GM12801 (cell line): ENCODE measurements around the gene NEURL1B.

Experiments
- TF ChIP-seq, protein P1 (sequence below): IDR thresholded peaks from one replicate; pipeline ENCODE4 v1.5.1; 2011; ENCODE audit warnings: control low read depth; ENCODE audit not compliant: insufficient read length; ENCODE audit errors: extremely low read depth

NEURL1B gene

GRCh38 chr5:172710676-172711075, 69.6 kb downstream of the NEURL1B start:
- TF ChIP-seq, protein P1, sequence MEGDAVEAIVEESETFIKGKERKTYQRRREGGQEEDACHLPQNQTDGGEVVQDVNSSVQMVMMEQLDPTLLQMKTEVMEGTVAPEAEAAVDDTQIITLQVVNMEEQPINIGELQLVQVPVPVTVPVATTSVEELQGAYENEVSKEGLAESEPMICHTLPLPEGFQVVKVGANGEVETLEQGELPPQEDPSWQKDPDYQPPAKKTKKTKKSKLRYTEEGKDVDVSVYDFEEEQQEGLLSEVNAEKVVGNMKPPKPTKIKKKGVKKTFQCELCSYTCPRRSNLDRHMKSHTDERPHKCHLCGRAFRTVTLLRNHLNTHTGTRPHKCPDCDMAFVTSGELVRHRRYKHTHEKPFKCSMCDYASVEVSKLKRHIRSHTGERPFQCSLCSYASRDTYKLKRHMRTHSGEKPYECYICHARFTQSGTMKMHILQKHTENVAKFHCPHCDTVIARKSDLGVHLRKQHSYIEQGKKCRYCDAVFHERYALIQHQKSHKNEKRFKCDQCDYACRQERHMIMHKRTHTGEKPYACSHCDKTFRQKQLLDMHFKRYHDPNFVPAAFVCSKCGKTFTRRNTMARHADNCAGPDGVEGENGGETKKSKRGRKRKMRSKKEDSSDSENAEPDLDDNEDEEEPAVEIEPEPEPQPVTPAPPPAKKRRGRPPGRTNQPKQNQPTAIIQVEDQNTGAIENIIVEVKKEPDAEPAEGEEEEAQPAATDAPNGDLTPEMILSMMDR, result no peak

DNA sequence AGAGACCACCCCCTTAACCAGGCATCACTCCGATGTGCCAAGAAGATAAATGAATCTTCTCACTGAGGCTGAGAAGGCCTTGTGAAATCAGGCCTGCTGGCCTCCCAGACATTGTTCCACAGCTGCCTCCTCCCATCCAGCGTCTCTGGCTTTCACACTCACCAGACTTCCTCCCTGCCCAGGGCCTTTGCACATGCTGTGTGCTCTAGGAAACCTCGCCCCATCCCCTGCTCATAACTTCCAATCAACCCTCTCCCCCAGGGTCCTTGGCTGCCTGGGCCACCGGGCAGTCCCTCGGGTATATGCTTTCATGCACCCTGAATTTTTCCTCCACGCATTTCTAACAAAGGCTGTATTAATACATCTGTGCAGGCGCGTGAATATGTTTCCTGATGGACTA, 71.5 kb downstream of the NEURL1B start:
- TF ChIP-seq, protein P1, result no peak

DNA sequence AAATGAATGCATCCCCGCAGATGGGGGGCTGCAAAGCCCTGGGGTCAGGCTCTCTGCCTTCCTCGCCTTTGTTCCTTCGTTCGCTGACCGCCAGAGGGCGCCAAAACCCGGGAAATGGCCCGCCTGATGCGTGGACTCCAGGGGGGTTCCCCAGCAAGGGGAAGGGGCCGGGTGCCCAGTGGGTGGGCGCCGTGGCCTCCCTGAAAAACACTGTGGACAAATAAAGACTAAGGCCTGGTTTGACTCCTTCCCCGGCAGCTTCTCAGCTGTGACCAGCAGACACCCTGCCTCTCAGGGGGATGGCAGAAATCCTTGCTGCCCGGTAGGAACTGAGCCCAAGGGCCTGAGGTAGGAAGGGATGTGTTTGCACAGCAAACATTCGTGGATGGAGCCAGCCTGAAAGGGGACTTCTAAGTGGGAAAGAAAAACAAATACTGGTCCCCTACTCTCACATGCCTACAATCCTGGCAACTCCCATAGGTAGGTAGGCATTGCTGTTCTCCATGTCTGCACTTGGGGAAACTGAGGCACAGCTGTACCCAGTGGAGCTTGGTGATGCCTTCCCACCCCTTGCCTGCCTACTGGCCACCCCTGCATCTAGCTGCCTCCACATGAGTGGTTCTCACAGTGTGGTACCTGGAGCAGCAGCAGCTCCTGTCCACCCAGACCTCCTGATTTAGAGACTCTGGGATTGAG, 72.2 kb downstream of the NEURL1B start:
- TF ChIP-seq, protein P1, result no peak

GRCh38 chr5:172713809-172714490, 72.9 kb downstream of the NEURL1B start:
- TF ChIP-seq, protein P1, result no peak

- TF ChIP-seq, protein P1, result no peak
Observed at GRCh38 chr5:172714491-172715420, 73.7 kb downstream of the NEURL1B start.

DNA sequence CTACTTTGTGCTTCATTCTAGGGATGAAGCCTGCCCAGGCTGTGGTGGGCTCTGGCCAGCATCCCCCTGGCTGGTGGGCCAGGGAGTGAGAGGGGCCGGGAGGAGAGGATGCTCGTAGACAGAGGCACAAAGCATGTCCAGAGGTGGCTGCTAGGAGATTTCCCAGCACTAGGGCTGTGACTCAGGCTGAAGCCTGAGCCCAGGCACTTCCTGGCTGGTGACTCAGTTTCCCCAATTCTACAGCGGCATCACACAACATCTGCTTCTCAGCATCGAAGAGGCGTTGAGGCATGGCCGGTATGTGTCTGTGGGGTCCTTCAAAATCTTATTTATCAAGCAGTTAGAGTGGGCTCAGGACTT, 74.3 kb downstream of the NEURL1B start:
- TF ChIP-seq, protein P1, result no peak
